Raji (cell line): ENCODE data around the gene DSC2.

Source experiments
- POLR2A ChIP-seq: IDR thresholded peaks from 2 replicates; pipeline ENCODE4 v1.6.1; 2011; ENCODE audit warnings: low read depth, low read length, control low read depth; ENCODE audit not compliant: insufficient read depth

The DSC2 gene

DNA sequence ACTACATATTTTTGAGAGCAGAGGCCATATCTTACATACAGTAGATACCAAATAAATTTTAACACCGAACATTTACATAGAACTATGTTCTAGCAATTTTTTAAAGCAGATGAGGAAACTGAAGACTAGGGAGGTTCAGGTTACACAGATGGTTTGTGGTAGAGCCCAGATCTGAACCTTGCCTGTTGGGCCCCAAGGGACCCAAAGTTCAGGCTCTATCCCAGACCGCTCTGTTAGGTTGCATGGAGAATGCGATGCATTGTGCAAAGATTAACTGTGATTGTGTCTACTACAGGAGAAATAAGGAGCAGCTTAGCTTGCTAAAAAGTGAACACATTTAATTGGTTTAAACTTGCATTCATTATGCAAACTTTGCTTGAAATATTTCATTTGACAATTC is 43.3 kb downstream of the DSC2 start:
- no peak for TF ChIP-seq POLR2A

DNA sequence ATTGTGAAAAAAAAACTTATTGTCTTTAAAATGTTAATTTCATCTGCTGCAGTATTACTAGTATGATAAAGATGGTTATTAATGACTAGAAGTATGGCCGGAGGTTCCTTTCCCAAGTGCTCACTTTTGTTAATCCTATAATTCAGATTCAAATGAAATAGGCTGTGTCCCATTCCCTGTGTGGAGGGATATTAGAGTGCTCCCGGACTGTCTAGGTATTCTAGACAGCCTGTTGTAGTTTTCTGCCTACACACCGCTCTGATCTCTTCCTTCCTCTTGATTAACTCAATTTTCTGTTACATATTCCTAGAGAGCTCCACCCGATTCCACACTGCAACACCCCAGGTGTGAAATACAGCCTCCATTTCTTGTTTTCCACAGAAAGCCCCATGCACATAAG is 44.3 kb downstream of the DSC2 start:
- no peak for TF ChIP-seq POLR2A

DNA sequence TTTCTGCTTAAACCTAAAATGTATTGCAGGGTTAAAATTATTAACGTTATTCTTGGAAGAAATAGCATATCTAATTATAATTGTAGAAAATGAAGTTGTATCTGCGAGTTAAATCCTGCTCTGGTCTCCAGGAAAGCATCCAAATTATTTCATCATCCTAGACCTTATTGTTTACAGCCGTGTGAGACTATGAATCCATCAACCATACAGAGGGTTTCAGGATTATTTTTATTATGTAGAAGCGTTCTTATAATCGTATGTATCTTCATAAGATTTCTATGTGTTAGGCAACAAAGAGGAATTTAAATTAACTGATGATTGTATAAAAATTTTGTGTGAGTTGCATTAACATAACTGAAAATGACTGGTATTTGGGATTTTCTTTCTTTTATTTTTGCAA is 45.2 kb downstream of the DSC2 start:
- no peak for TF ChIP-seq POLR2A

DNA sequence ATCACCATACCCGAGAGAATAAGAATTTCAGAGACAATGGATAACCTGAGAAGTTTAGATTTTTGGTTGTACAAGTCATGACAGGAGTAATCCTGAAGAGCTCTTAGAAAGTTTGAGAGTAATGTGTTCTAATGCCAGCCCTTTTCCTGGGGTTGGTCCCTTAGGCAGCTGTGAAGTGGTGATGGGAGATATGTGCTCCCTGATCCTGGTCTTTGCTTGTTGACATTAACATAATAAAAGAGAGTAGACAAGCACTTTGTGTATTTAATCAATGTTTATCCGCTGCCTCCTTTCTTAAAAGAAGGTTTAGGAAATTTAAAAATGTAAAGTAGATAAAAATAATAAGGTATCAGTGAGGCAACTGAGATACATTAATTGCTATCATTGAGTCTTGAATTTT is 45.9 kb downstream of the DSC2 start:
- no peak for TF ChIP-seq POLR2A

DNA sequence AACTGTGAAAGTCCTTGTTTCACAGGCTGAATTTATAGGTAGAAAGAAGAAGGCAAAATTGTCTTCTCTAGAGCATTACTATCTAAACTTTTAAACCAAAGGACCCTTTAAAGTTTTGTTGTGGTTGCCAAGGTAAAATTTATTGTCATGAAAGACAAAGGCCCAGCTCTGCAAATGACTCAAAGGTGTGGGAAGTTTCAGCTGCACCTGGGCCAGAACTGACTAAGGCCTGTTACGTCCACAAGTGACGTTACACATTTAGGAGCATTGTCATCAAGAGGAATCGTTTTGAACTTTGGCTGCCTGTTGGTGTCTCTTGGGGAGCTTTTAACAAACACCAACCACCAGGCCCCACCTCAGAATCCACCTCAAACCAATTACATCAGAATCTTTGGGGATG is 51.6 kb downstream of the DSC2 start:
- TF ChIP-seq POLR2A: no peak

DNA sequence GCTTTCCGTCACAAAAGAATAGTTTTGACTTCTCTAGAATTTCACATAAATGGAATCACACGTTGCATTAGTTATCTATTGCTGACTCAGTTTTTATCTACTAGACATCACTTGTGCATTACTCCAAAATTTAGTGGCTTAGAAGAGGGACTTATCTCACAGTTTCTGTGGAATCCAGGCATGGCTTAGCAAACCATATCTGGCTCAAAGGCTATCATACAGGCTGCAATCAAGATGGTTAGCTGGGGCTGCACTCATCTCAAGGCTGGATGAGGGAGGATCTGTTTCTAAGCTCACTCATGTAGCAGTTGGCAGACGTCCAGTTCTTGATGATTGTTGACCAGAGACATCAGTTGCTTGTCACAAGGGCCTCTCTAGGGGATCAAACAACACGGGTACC is 53.0 kb downstream of the DSC2 start:
- TF ChIP-seq POLR2A: no peak

DNA sequence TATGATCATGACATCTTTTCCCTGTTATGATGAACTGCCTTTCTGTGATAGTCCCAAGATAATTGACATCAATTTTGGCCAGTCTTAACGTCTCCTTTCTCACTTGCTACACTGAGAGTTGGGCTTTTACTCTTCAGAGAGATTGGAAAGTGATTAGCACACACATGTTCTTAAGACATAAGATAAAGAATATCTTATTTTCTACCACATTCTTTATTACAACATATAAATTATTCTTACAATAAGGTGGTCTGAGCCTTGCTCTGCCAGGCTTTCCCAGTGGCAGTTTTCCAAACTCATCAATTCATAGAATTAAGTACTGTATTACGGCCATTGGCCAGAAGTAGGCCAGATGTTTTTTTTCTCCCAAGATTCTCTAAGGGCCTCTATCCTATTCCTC is 54.0 kb downstream of the DSC2 start:
- no peak for TF ChIP-seq POLR2A

DNA sequence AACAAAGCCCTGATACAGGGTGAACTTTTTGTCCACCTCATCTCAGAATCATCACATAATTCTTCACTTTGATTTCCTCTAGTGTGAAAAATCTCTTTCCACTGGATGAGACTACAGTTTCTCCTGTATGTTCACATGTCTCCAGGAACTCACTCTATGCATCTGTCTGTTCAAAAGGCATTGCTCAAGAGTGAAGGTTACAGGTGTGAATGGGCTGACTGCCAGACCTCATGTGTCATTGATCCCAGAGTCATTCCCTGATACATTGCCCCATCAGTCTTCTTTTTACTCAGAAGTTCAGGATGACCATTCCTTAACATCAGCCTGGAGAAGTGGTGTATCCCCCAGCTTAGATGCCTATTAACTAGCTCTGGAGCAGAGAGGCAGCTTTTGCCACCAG is 55.3 kb downstream of the DSC2 start:
- no peak for TF ChIP-seq POLR2A

DNA sequence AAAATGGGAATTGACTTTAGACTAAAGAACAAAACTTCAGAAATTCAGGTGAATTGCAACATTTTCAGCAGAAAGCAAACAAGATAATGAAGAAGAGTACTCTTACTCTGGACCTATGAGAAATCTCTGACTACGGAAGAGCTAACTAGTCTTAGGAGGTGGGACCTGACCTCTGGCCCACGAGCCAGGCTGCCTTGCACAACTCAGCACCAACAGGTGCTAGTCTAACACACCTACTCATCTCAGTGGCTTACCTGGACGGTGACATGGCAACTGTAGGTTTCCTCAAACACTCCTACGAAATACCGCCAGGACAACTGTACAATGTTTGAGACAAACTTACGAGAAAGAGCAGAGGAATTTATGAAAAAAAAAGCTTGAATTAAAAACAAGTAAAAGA is 56.6 kb downstream of the DSC2 start:
- no peak for TF ChIP-seq POLR2A

DNA sequence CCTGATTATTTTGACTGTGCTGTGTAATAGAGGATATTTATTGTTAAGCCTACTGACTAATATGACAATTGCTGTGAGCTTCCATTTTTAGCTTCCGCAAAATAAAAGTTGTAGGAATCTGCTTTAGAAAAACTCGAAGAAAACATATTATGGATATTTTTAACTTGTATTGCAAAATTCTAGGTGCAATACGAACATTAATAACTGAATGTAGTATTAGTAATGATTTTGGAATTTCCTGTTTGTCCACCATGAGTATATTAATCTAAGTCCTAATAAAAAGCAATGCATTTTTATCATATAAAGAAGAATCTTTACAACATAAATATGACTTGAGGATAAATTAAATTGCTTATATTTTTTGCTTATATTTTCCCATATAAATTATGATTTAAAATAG is 57.3 kb downstream of the DSC2 start:
- TF ChIP-seq POLR2A: no peak

DNA sequence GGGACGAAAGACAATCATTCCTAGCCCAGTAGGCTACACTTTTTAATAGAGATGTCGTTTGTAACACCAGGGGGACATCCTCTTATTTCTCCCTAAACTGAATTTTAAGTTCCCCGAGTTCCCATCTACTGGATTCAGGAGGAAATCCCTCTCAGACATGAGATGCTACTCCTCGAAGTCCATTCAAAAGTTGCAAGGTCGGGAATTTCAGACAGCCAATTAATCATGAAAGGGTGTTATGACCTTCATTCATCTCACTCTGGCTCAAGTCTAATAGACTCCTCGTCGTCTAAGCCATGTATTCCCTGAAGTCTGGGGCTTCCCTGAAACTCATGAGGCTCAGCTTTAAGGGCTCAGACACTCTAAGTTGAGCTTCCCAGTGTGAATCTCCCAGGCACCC is 58.5 kb downstream of the DSC2 start:
- no peak for TF ChIP-seq POLR2A

DNA sequence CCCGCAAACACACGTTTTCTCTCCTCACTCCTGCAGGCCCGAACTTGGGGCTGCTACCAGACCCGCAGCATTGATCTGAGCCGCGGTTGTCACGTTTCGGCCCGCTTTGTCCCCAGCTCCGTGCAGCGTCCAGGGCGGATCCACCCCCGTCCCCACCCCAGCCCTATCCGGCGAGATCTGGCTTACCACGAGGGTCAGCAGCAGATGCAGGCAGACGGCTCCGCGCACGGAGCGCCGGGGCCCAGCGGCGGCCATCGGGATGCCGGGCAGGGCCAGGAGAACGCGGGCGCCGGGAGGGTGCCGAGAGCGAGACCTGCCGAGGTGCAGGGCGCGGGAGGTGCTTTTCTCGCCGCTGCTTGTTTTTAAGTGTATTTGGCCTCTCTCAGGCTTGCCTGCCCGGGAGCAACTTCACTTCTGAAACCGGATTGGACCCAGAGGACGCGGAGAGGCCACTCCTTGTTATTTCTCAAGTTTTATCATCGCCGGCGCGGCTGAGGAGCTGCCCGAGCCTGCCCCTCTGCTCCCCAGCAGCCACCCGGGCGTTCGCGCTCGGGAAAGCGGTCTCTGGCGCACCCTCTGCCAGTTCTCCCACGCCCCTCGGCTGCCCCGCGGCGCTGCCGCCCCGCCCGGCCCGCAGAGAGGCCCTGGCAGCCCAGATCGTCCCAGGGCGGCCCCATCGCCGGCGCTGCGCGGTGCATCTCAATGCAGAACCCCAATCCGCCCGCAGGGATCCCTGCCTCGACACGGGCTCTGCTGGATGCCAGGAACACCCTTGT is 59.6 kb downstream of the DSC2 start, which contains the start of gene DSC3:
TSS of gene DSC3 (minus strand) at position 337 of the 776 bp plus-strand sequence. CDS start at position 255, 82 bp downstream.
- TF ChIP-seq POLR2A: no peak

DNA sequence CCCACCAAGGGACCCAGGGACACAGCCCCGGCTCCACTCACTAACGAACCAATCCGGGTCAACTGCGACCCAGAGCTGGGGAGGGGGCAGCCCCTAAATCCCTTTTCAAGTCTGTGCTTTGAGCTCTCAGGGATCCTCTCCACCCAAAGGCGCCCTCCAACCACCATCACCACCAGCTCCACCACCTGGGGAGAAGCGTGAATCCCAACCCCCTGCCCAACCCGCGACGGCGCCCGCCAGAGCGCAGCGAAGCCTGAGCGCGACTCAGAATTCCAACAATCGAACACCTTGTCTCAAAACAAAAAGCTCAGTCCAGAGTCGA is 60.2 kb downstream of the DSC2 start:
- no peak for TF ChIP-seq POLR2A

DNA sequence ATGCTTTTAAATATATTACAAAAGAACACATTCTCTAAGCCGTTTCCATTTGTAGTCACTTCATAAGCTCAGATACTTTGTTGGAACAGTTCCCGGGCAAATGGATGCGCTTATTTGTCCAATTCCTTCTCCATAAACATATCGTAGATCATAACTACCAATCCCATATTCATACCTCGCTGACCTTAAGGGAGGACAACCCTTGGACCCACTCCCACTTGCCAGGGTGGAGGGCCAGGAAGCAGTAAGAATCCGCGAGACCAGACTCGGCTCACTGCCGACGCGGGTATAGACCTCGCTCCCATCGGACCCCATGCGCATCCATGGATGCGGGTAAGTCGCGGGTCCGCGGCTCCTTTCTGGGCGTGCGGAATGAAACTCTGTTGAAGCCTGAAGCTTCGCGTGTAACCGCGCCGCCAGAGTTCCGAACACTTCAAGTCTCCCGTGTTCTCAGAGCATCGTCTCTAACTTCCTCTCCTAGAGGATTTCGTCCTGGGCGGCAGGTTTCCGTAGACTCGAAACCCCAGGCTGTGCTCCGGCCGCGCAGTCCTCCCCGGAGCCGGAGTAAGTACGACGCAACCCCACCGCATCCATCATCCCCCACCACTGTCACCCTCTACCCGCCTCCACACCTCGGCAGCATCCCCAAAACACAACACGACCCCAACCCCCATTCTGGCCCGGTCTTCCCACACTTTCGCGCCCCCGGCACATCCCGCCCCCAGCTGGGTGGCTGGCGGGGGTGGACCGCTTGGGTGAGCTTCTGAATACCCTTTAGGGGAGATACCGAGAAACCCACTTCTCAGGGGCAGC is 60.7 kb downstream of the DSC2 start:
- no peak for TF ChIP-seq POLR2A

DNA sequence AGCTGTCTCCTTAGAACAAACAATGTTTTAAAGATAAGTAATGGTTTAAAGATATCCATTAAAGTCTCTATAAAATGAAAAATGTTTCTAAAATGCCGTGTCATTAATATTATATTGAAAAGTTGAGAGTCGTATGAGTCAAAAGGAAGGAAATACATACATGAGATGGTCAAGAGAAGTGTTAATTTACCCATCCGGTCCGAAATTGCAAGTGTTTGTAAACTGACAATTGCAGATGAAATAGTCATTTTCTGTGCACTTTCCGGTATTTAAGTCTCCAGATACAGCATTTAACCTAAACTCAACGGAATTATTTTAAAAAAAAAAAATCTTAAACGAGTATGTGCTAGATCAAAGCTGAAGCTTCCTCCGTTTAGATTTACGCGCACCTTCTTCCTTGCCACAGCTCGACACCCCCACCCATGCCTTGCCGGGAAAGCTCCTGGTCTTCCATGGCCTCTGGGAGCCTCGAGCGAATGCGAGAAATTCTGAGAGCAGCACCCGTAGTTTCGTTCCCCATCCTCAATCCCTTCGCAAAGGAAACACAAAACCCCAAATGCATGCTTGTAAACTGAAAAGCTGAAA is 61.4 kb downstream of the DSC2 start:
- no peak for TF ChIP-seq POLR2A

DNA sequence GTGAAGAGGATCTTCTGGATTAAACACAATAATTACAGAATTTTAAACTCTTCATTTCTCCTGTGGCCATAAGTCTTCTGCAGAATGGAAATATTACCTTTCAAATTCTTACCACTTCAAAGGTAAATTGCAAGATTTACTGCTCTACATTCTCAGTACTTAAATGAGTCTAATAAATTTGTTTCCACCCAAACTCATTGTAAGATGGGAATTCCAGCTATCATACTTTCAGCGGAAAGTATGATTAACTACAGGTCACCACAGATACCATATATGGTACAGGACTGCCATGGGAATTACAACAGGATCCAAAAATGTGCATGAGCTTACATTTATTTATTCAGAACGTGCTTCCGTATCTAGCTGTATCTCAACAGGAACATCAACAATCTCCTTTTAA is 62.8 kb downstream of the DSC2 start:
- TF ChIP-seq POLR2A: no peak
